ENCODE data around the gene RASGEF1C.

Gene RASGEF1C

GRCh38 chr5:180118391-180118791, 90.6 kb downstream of the RASGEF1C start:
- no peak for DNase-seq

GRCh38 chr5:180117000-180117725, 91.8 kb downstream of the RASGEF1C start:
- DNase-seq: no peak

- no peak for DNase-seq
Observed at GRCh38 chr5:180116077-180116999, 92.7 kb downstream of the RASGEF1C start.

GRCh38 chr5:180115326-180116076, 93.5 kb downstream of the RASGEF1C start:
- no peak for DNase-seq

GRCh38 chr5:180114304-180115003, 94.6 kb downstream of the RASGEF1C start:
- no peak for DNase-seq

- DNase-seq: no peak
Observed at GRCh38 chr5:180113660-180114303, 95.2 kb downstream of the RASGEF1C start.

- no peak for DNase-seq
Observed at GRCh38 chr5:180112181-180112861, 96.7 kb downstream of the RASGEF1C start.

GRCh38 chr5:180111273-180112002, 97.6 kb downstream of the RASGEF1C start:
- DNase-seq: no peak

GRCh38 chr5:180109920-180110319, 99.1 kb downstream of the RASGEF1C start:
- DNase-seq: no peak

- DNase-seq: no peak
Observed at GRCh38 chr5:180107005-180107404, 102.0 kb downstream of the RASGEF1C start.

GRCh38 chr5:180105827-180106312, 103.1 kb downstream of the RASGEF1C start:
- DNase-seq: no peak

GRCh38 chr5:180104168-180104530, 104.9 kb downstream of the RASGEF1C start:
- no peak for DNase-seq

GRCh38 chr5:180103487-180104167, 105.4 kb downstream of the RASGEF1C start:
- DNase-seq: no peak

- no peak for DNase-seq
Observed at GRCh38 chr5:180102636-180103035, 106.4 kb downstream of the RASGEF1C start.

- DNase-seq: no peak
Observed at GRCh38 chr5:180101451-180102105, 107.4 kb downstream of the RASGEF1C start.

GRCh38 chr5:180100621-180101450, 108.2 kb downstream of the RASGEF1C start:
- no peak for DNase-seq

- no peak for DNase-seq
Observed at GRCh38 chr5:180099733-180100611, 109.0 kb downstream of the RASGEF1C start.

Data from DMS79 (cell line).